RWPE2 (cell line): ENCODE results near the gene CAVIN3.

Experiments used
- ATAC-seq: fragments of 200-7000 bp; cut with Tn5 transposase; 3 replicates; pipeline ENCODE4 v1.9.1; 2021; ENCODE audit warnings: low read depth
- DNase-seq: peaks from one replicate; pipeline ENCODE4 v3.0.0-alpha.2; 2020; ENCODE audit warnings: low spot score
- H3K27ac ChIP-seq: fragments of 450-650 bp; 2 replicates; pipeline ENCODE4 v1.5.1; 2017; ENCODE audit warnings: mild to moderate bottlenecking; ENCODE audit not compliant: poor library complexity, severe bottlenecking
- H3K27me3 ChIP-seq: fragments of 250-450 bp; sonication (Bioruptor Pico); 2 replicates; pipeline ENCODE4 v1.5.1; 2021; ENCODE audit warnings: mild to moderate bottlenecking, moderate library complexity; ENCODE audit not compliant: insufficient read depth, poor library complexity, severe bottlenecking
- H3K36me3 ChIP-seq: fragments of 250-450 bp; sonication (Bioruptor Pico); 2 replicates; pipeline ENCODE4 v1.5.1; 2020; ENCODE audit warnings: low read depth, mild to moderate bottlenecking, moderate library complexity
- H3K4me1 ChIP-seq: fragments of 250-450 bp; sonication (Bioruptor Pico); 2 replicates; pipeline ENCODE4 v1.5.1; 2021; ENCODE audit warnings: mild to moderate bottlenecking, moderate library complexity; ENCODE audit not compliant: insufficient read depth, poor library complexity, severe bottlenecking
- H3K4me3 ChIP-seq: fragments of 250-450 bp; sonication (Bioruptor Pico); 2 replicates; pipeline ENCODE4 v1.5.1; 2021; ENCODE audit warnings: mild to moderate bottlenecking, moderate library complexity; ENCODE audit not compliant: severe bottlenecking
- H3K9me3 ChIP-seq: fragments of 250-450 bp; sonication (Bioruptor Pico); 2 replicates; pipeline ENCODE4 v1.5.1; 2021; ENCODE audit warnings: mild to moderate bottlenecking, moderate library complexity; ENCODE audit not compliant: severe bottlenecking
- CTCF ChIP-seq: fragments of 450-650 bp; IDR thresholded peaks from one replicate; pipeline ENCODE4 v1.5.1; 2017; ENCODE audit warnings: mild to moderate bottlenecking, moderate library complexity; ENCODE audit not compliant: poor library complexity, severe bottlenecking

The CAVIN3 gene

GRCh38 chr11:6321356-6321755, 1.1 kb upstream of the CAVIN3 start:
- no peak overlapping the region for H3K4me3 ChIP-seq
- DNase-seq (no peak), ATAC-seq (no peak)
- TF ChIP-seq CTCF = no peak
- peak overlapping the region; percentile 91 for H3K27ac ChIP-seq
- H3K4me1 ChIP-seq = peaks cover 26% of the 10 kb centered on the region
- H3K36me3 ChIP-seq = 0 out of 2 replicates have a peak, but pooled peaks cover 5% of the 10 kb centered on the region
- H3K27me3 ChIP-seq = no peaks in the 10 kb centered on the region
- H3K9me3 ChIP-seq = no peaks in the 10 kb centered on the region

DNA sequence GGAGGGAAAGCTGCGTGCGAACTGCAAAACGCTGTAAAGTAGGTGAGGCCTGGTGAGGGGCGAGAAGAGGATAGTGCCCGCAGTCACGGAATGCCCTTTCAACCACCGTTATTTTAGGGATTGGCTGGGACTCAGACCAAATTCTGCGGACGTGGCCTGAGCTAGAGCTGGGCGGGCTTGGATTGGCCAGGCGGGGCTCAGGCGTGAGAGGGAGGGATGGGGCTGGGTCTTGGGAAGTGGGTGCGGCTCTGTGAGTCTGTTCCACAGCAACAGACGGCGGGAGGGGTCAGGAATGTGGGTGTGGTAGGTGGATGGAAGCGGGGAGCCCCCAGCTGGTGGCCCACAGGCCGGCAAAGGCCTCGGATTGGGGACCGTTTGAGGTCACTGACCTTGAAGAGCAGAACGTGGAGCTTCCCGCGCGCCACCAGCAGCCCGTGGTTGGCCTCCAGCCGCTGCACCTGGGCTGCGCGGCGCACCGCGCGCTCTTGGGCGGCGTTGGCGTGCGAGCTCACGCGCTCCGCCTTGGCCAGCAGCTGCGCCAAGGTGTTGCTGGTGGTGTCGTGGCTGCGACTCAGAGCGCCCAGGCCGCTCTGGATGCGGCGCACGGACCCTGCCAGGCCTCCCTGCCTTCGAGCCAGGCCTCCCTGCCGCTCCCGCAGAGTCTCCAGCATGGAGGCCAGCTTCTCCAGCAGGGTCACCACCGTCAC, 444 bp downstream of the CAVIN3 start:
- no peaks in the 10 kb centered on the region for H3K27me3 ChIP-seq
- H3K4me3 ChIP-seq = peak overlapping the region; percentile 39
- no peaks in the 10 kb centered on the region for H3K9me3 ChIP-seq
- DNase-seq (peak; percentile 92), ATAC-seq (peak; percentile 88)
- no peak for TF ChIP-seq CTCF
- H3K36me3 ChIP-seq = 0 out of 2 replicates have a peak, but pooled peaks cover 5% of the 10 kb centered on the region
- H3K27ac ChIP-seq = peak overlapping the region; percentile 91
- peaks cover 26% of the 10 kb centered on the region for H3K4me1 ChIP-seq

- H3K27ac ChIP-seq = peak overlapping the region; percentile 91
- ATAC-seq = no peak
- peak overlapping the region; percentile 39 for H3K4me3 ChIP-seq
- no peak for TF ChIP-seq CTCF
- no peaks in the 10 kb centered on the region for H3K9me3 ChIP-seq
- no peak for DNase-seq
- H3K36me3 ChIP-seq = 0 out of 2 replicates have a peak, but pooled peaks cover 5% of the 10 kb centered on the region
- no peaks in the 10 kb centered on the region for H3K27me3 ChIP-seq
- H3K4me1 ChIP-seq = peaks cover 26% of the 10 kb centered on the region
These were observed 1.1 kb downstream of the CAVIN3 start for GRCh38 chr11:6319001-6319703.

DNA sequence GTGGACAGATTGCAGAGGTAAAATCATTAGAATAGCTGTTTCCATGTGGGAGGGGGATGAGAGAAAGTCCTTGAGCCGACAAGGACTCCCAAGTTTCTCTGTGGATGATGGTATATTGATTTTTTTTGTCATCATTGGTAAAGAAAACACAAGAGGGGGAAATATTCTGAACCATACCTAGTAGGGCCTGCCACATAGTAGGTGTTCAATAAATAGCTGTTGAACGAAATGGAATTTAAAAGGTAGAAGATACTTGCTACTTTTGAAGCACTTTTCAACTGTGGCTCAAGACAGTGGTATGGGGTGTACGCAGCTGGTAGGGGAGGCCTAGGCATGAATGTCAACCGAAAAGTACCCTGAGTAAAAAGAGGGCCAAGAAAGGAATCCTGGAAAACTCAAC, 2.1 kb downstream of the CAVIN3 start:
- Histone ChIP-seq H3K4me1 (peaks cover 26% of the 10 kb centered on the region), H3K27ac (no peak overlapping the region), H3K36me3 (0 out of 2 replicates have a peak, but pooled peaks cover 5% of the 10 kb centered on the region), H3K27me3 (no peaks in the 10 kb centered on the region), H3K9me3 (no peaks in the 10 kb centered on the region), H3K4me3 (no peak overlapping the region)
- ATAC-seq = no peak
- no peak for TF ChIP-seq CTCF
- DNase-seq = no peak
